GM19043 (cell line): ENCODE results near the gene ALKBH7.
"Not testable (repeated sequence)": the region's sequence is repeated elsewhere in the genome, so short reads cannot be mapped to it uniquely, and the experiment has no call there.

ENCODE experiments used
- ATAC-seq: cut with Tn5 transposase; IDR thresholded peaks from one replicate; pipeline ENCODE4 v1.9.1; 2021; ENCODE audit warnings: low read depth; ENCODE audit not compliant: unreplicated experiment

The ALKBH7 gene

DNA sequence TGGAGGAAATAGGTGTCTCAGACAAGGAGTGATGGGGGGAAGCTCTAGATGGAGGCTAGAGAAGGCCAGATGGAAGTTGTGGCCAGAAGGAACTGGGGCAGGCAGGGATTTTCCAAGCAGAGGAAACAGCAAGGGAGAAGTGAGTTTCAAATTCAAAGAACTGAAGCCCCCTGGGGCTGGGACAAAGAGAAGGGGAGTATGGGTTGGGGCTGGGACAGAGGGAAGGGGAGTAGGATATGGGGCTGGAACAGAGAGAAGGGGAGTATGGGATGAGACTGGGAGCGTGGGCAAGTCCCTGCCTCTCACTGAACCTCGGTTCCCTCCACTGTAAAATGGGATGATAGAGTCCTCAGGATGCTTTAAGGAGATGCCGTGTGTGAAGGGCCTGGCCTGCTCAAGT is 22.2 kb downstream of the ALKBH7 start:
- ATAC-seq: no peak

GRCh38 chr19:6396305-6396704 is 23.7 kb downstream of the ALKBH7 start:
- ATAC-seq: no peak

DNA sequence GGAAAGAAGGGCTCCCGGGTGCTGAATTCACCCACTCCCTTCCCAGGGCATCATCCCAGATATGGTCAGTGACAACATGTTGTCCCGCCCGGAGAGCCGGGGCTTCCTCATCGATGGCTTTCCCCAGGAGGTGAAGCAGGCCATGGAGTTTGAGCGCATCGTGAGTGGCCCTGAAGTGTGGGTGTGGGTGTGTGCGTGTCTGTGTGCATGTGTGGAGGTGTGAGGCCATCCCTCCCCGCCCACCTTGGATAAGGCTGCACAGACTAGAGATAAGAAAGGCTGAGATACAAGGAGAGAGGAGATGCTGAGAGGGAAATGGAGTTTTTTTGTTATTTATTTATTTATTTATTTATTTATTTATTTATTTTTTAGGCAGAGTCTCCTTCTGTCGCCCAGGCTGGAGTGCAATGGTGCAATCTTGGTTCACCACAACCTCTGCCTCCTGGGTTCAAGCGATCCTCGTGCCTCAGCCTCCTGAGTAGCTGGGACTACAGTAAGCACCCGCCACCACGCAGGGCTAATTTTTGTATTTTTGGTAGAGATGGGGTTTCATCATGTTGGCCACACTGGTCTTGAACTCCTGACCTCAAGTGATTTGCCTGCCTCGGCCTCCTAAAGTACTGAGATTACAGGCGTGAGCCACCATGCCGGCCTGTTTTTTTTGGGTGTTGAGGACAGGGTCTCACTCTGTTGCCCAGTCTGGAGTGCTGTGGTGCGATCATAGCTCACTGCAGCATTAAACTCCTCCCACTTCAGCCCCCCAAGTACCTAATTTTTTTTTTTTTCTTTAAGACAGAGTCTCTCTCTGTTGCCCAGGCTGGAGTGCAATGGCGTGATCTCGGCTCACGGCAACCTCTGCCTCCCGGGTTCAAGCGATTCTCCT is 27.7 kb downstream of the ALKBH7 start:
- not testable (repeated sequence) for ATAC-seq

DNA sequence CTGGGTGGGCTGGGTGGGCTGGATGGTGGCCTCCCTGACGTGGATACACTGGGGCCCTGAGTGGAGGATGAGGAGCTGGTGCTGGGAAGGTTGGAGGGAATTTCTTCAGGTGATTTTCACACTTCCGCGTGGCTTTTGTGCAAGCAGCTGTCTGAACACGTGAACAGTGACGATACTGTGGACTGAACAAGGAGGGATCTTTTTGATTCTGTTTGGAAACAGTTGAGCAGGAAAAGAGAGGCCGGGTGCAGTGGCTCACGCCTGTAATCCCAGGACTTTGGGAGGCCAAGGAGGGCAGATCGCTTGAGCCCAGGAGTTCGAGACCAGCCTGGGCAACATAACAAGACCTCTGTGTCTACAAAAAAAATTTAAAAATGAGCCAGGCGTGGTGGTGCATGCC is 29.5 kb downstream of the ALKBH7 start:
- ATAC-seq: no peak

DNA sequence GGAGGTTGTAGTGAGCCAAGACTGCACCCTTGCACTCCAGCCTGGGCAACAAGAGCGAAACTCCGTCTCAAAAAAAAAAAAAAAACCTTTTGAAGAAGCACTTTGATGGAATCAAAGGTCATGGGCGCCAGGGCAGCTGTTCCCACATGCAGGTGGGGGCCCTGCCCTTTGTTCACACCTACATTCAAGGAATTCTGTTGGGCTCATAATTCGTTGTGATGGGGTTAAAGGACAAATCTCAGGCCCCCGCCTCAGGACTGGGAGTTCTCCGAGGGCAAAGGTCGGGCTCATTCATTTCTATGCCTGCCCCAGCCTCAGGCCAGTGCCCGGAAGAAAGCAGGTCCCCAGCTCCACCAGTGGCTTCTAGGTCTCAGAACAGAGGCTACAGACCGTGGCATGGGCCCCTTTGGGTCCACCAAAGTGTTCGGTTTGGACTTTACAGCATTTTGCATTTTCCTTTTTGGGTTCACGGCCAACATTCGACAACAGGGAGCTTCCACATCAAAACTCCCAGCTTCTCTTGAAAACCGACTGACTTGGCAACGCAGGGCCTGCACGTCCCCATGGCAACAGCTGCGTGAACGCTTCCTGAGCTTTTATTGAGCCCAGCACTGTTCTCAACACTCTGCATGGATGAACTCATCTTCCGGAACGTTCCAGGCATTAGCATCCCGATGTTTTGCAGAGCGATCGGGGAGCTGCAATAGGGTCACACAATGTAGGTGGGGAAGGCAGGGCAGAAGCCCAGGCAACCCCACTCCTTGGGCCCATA is 30.4 kb downstream of the ALKBH7 start:
- ATAC-seq: no peak

DNA sequence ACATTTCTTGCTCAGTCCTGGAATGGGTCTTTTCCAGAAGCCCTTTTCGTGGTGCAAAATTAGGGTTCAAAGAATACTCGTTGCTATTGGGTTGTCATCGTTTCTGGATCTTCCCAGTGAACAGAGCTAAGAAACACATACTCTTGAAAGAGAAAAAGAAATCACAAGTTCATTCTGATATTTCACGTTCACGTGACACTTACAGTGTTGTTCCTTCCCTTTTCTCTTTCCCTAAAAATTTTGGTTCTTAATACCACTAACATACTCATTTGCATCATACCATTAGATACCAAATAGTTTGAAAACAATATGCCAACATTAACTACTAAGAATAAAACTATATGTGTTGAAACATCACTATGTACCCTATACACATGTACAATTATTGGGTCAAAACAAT is 33.8 kb downstream of the ALKBH7 start:
- no peak for ATAC-seq

DNA sequence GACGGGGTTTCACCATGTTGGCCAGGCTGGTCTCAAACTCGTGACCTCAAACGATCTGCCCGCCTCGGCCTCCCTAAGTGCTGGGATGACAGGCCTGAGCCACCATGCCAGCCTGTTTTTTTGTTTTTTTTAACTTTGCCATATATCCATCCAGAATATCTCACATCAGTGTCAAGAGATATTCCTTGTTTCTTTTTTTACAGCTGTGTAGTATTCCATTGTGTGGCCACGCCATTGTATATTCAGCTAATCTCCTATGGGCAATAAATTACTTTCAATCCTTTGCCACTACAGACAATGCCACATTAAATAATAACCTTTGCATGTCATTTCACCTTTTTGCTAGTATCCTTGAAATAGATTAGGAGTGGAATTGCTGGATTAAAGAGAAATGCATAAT is 36.8 kb downstream of the ALKBH7 start:
- ATAC-seq: no peak

DNA sequence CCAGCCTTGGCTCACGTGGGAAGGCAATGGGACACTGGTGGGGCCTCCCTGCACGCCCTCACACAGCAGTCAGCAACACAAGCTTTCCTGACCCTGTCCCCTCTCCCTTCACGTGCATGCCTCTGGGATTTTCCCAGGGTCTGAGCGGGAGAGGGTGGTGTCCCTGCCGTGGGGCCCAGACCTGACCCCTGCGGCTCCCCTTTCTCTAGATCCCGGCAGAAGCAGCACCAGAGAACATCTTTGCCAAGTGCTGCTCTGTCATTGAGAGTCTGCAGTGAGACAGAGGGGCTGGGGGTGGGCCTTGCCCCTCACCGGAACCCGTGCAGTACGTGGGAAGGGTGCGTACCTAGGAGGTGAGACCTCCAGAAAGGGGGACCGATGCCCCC is 39.5 kb downstream of the ALKBH7 start:
- ATAC-seq: no peak

GRCh38 chr19:6412447-6413091 is 40.0 kb downstream of the ALKBH7 start:
- no peak for ATAC-seq

DNA sequence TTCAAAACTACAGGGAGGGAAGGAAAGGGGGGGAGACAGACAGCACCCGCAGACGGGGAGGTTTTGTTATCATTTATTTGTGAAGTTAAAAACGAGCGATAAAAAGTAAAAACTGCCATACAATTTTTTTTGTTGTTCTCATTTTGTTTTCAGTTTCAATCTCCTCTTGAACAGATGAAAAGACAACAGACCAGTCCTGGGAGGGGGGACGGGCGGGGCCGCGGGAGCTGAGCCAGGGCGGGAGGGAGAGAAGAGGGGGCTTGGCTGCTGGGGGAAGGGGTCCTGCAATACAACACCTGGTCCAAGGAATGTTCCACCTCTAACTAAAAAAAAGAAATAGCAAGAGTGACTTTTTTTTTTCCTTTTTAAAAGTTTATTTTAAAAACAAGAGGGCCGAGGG is 40.7 kb downstream of the ALKBH7 start:
- no peak for ATAC-seq

DNA sequence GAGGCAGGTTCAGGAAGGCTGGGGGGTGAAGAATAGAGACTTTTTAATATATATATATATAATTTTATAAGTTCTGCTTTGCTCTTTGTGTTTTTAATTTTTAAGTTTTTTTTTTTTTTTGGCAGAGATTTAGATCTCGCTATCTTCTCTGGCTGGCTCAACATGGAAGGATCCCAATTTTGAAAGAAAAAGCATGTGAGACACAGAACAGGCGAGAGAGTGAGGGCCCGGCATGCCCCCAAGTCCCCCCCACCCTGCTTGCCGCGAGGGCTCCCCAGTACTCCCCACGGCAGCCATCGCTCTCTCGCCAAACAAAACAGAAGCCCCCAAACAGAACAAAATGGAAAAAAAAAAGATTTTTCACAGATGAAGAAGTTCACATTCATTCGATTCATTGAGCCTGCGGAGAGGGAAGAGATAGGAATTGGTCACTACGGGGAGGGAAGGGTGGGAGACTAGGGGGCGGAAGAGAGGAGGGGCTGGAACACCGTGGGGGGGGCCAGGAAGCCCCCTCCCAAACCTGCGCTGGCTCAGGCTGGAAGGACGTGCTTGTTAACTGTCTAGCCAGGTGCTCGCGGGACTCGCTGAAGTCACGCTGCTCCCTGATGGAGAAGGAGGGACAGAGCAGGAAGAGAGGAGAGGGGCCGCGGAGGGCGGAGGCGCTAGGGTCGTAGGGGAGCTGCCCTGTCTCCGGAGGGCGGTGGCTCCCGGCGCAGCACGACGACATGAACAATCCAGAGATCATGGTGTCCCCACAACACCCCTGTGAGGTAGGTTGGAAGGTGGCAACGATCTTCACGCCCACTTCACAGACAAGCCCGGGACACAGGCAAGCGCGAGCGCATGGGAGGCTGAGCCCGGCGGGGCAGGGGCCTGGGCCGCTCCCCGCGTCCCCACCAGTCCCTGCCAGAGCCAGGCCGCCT is 41.4 kb downstream of the ALKBH7 start:
- ATAC-seq: no peak

GRCh38 chr19:6414793-6415590 is 42.4 kb downstream of the ALKBH7 start:
- no peak for ATAC-seq

DNA sequence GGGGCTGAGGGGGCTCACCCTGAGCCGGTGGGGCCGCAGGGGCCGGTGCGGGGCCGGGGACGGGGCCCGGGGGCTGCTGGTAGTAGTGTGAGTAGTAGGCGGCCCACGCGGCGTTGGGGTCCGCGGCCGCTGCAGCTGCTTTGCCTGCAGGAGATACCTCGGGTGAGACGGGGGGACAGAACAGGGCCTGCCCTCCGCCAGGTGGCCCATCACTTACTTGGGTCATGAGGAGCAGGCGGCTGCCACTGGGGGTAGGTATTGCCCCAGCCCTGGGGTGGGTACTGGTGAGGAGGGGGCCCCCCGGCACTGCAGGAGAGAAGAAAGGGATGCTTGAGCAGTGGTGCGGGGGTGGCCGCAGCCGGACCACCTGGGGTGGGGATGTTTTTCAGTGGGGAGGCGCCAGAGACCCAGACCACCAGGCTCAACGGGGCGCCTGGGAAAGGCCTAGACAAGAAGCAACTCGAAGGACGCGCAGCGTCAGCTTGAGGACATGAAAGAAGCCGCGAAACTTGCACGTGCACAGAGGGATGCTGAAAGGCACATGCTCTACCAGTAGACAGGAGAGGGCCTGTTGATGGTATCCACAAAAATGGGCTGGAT is 43.1 kb downstream of the ALKBH7 start:
- ATAC-seq: no peak

GRCh38 chr19:6416658-6417405 is 44.2 kb downstream of the ALKBH7 start:
- no peak for ATAC-seq

DNA sequence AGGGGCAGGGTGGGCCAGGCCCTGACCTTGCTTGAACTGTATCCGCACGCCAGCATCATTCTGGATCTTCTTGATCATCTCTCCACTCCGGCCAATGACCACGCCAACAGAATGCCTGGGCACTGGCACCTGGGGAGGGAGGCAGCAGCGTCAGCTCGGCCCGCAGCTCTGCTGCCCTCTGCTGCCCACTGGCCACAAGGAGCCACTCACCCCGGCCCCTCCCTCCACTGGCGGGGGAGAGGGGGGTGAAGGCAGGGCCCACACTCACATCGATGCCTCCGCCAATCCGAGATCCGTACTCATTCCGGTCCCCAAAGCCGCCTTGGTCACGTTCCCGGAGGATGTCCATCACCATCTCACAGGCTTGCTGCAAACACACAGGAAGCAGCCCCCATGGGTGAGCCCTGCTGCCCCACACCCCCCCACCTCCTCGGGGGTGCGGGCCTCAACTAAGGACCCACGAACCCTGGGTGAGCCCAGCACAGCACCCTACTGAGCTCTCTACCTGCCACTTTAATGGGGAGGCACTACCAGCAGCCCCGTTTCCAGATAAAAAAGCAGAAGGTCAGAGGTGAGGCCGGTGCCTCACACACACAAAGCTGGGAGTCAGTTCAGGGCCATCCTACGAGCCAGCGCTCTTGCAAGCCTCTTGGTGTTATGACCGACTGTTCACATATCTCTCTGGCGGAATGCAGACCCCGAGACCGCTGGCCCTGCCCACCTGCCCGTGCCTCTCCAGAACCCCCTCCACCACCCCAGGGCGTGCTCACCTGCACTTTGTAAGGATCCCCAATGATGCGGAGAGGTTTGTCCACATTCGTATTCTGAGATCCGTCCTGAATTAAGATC is 45.3 kb downstream of the ALKBH7 start:
- ATAC-seq: no peak

GRCh38 chr19:6418562-6418932 is 46.0 kb downstream of the ALKBH7 start:
- no peak for ATAC-seq
